Neural cell (in vitro differentiated cells): Measurements from ENCODE around the gene CACNA1S.

Experiments used
- CTCF ChIP-seq: fragments of 450-650 bp; IDR thresholded peaks from 2 replicates; pipeline ENCODE4 v1.5.1; 2014; ENCODE audit warnings: antibody characterized with exemption, mild to moderate bottlenecking, moderate library complexity; ENCODE audit not compliant: poor library complexity, severe bottlenecking
- EZH2 ChIP-seq: fragments of 200-600, 300-800 bp; shearing (Covaris generic), sonication (generic); IDR thresholded peaks from 2 replicates; pipeline ENCODE4 v1.6.1; 2014; ENCODE audit warnings: antibody characterized with exemption, low read length, borderline replicate concordance, mild to moderate bottlenecking; ENCODE audit not compliant: insufficient read depth, poor library complexity, severe bottlenecking
- MXI1 ChIP-seq: fragments of 450-650 bp; conservative IDR thresholded peaks from 2 replicates; pipeline ENCODE4 v1.6.1; 2014; ENCODE audit warnings: antibody characterized with exemption, mild to moderate bottlenecking; ENCODE audit not compliant: poor library complexity, severe bottlenecking
- POLR2AphosphoS5 ChIP-seq: IDR thresholded peaks from 2 replicates; pipeline ENCODE4 v1.6.1; 2012
- REST ChIP-seq: IDR thresholded peaks from 2 replicates; pipeline ENCODE4 v1.6.1; 2012; ENCODE audit warnings: borderline replicate concordance
- TAF1 ChIP-seq: IDR thresholded peaks from 2 replicates; pipeline ENCODE4 v1.6.1; 2012; ENCODE audit warnings: low read depth

- TF ChIP-seq POLR2AphosphoS5 (no peak), EZH2 (no peak), CTCF (no peak), REST (no peak), MXI1 (no peak), TAF1 (no peak)
These were observed 38.2 kb downstream of the CACNA1S start for GRCh38 chr1:201074018-201074417.
